Ishikawa (cell line): ENCODE data around the gene AP3B1.

Source experiments
- CEBPB ChIP-seq: IDR thresholded peaks from 2 replicates; pipeline ENCODE4 v1.6.1; 2012
- CREB1 ChIP-seq: IDR thresholded peaks from 2 replicates; pipeline ENCODE4 v1.6.1; 2012; ENCODE audit warnings: low read depth
- EGR1 ChIP-seq: IDR thresholded peaks from 2 replicates; pipeline ENCODE4 v1.6.1; 2012
- EP300 ChIP-seq: IDR thresholded peaks from 2 replicates; pipeline ENCODE4 v1.6.1; 2012; ENCODE audit warnings: borderline replicate concordance
- FOXM1 ChIP-seq: IDR thresholded peaks from 2 replicates; pipeline ENCODE4 v1.6.1; 2012; ENCODE audit warnings: low read depth, borderline replicate concordance
- NFIC ChIP-seq: IDR thresholded peaks from 2 replicates; pipeline ENCODE4 v1.6.1; 2012
- RAD21 ChIP-seq: IDR thresholded peaks from 2 replicates; pipeline ENCODE4 v1.6.1; 2012; ENCODE audit warnings: low read depth
- TAF1 ChIP-seq: IDR thresholded peaks from 2 replicates; pipeline ENCODE4 v1.6.1; 2012; ENCODE audit warnings: low read depth, mild to moderate bottlenecking
- TCF12 ChIP-seq: IDR thresholded peaks from 2 replicates; pipeline ENCODE4 v1.6.1; 2012; ENCODE audit warnings: low read depth
- TEAD4 ChIP-seq: IDR thresholded peaks from 2 replicates; pipeline ENCODE4 v1.6.1; 2012
- YY1 ChIP-seq: IDR thresholded peaks from 2 replicates; pipeline ENCODE4 v1.6.1; 2012; ENCODE audit warnings: low read depth
- ZBTB7A ChIP-seq: IDR thresholded peaks from 2 replicates; pipeline ENCODE4 v1.6.1; 2012; ENCODE audit warnings: low read depth
- TF ChIP-seq, protein P1 (sequence below): IDR thresholded peaks from 2 replicates; pipeline ENCODE4 v1.6.1; 2012
- TF ChIP-seq, protein P2 (sequence below): IDR thresholded peaks from 2 replicates; pipeline ENCODE4 v1.6.1; 2012
- TF ChIP-seq, protein P3 (sequence below): IDR thresholded peaks from 2 replicates; pipeline ENCODE4 v1.6.1; 2012; ENCODE audit warnings: low read depth, mild to moderate bottlenecking

Gene AP3B1

DNA sequence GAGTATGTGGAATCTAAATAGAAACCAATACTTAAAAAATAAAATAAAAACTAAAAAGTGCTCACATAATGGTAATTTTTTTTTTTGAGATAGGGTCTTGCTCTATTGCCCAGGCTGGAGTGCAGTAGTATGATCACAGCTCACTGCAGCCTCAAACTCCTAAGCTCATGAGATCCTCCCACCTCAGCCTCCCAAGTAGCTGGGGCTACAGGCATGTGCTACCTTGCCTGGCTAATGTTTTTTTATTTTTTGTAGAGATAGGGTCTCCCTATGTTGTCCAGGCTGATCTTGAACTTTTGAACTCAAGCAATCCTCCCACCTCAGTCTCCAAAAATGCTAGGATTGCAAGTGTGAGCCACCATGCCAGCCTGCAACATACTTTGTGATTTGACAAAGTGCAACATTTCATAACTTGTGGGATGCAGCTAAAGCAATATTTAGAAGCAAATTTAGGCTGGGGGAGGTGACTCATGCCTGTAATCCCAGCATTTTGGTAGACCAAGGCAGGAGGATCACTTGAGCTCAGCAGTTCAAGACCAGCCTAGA lies 18.4 kb downstream of the AP3B1 start:
- TF ChIP-seq YY1 (no peak), CEBPB (no peak), ZBTB7A (no peak), CREB1 (no peak), EGR1 (no peak), NFIC (no peak), EP300 (no peak), FOXM1 (no peak), TEAD4 (no peak), TAF1 (no peak), RAD21 (no peak), TCF12 (no peak)
- TF ChIP-seq, protein P1, sequence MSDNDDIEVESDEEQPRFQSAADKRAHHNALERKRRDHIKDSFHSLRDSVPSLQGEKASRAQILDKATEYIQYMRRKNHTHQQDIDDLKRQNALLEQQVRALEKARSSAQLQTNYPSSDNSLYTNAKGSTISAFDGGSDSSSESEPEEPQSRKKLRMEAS, result no peak
- TF ChIP-seq, protein P2, sequence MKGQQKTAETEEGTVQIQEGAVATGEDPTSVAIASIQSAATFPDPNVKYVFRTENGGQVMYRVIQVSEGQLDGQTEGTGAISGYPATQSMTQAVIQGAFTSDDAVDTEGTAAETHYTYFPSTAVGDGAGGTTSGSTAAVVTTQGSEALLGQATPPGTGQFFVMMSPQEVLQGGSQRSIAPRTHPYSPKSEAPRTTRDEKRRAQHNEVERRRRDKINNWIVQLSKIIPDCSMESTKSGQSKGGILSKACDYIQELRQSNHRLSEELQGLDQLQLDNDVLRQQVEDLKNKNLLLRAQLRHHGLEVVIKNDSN, result no peak
- TF ChIP-seq, protein P3, sequence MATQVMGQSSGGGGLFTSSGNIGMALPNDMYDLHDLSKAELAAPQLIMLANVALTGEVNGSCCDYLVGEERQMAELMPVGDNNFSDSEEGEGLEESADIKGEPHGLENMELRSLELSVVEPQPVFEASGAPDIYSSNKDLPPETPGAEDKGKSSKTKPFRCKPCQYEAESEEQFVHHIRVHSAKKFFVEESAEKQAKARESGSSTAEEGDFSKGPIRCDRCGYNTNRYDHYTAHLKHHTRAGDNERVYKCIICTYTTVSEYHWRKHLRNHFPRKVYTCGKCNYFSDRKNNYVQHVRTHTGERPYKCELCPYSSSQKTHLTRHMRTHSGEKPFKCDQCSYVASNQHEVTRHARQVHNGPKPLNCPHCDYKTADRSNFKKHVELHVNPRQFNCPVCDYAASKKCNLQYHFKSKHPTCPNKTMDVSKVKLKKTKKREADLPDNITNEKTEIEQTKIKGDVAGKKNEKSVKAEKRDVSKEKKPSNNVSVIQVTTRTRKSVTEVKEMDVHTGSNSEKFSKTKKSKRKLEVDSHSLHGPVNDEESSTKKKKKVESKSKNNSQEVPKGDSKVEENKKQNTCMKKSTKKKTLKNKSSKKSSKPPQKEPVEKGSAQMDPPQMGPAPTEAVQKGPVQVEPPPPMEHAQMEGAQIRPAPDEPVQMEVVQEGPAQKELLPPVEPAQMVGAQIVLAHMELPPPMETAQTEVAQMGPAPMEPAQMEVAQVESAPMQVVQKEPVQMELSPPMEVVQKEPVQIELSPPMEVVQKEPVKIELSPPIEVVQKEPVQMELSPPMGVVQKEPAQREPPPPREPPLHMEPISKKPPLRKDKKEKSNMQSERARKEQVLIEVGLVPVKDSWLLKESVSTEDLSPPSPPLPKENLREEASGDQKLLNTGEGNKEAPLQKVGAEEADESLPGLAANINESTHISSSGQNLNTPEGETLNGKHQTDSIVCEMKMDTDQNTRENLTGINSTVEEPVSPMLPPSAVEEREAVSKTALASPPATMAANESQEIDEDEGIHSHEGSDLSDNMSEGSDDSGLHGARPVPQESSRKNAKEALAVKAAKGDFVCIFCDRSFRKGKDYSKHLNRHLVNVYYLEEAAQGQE, result no peak

GRCh38 chr5:78274540-78275197 lies 19.8 kb downstream of the AP3B1 start:
- TF ChIP-seq CEBPB (no peak), TCF12 (no peak), CREB1 (no peak), EGR1 (no peak), FOXM1 (no peak), YY1 (no peak), EP300 (no peak), TAF1 (no peak), ZBTB7A (no peak), NFIC (no peak), TEAD4 (no peak), RAD21 (no peak)
- TF ChIP-seq, protein P3, result no peak
- TF ChIP-seq, protein P1, result no peak
- TF ChIP-seq, protein P2, result no peak

DNA sequence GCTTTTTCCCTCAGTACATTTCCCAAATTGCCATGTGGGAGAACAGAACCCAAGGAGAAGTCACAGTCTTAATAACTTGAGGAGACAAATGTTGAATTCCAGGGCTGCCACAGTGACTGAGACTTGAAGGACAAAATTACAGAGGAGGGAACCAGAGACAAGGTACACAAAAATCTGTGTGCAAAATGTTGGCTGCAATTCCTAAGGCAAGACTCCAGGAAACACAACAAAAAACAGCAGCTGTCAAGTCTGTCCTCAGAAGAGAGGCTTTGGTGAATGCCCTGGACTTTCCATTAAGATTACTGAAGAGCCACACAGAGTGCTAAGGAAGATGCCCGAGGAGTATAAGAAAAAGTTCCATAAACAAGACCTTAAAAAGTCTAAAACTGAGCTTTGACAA lies 21.1 kb downstream of the AP3B1 start:
- TF ChIP-seq, protein P3, result no peak
- no peak for TF ChIP-seq CEBPB
- TF ChIP-seq EGR1, result no peak
- no peak for TF ChIP-seq ZBTB7A
- no peak for TF ChIP-seq NFIC
- TF ChIP-seq TCF12, result no peak
- no peak for TF ChIP-seq EP300
- no peak for TF ChIP-seq CREB1
- no peak for TF ChIP-seq YY1
- no peak for TF ChIP-seq TEAD4
- no peak for TF ChIP-seq TAF1
- TF ChIP-seq FOXM1, result no peak
- TF ChIP-seq, protein P1, result no peak
- TF ChIP-seq RAD21, result no peak
- TF ChIP-seq, protein P2, result no peak
